NCI-H526 treated with DMSO at 0.1 percent for 48 hours (cell line): ENCODE measurements around the gene UBQLN1.
A peak's percentile ranks its signal among the peaks of the same experiment; 100 is the strongest.
"Not testable (repeated sequence)": the region's sequence is repeated elsewhere in the genome, so short reads cannot be mapped to it uniquely, and the experiment has no call there.

Experiments used
- DNase-seq: peaks from one replicate; lab custom pipeline; 2025; lab: John Stamatoyannopoulos, UW

Gene UBQLN1

GRCh38 chr9:83707768-83708514 lies at the start of gene UBQLN1:
Gene UBQLN1 (minus strand): TSS chr9:83707958. CDS start chr9:83707679, 279 bp downstream.
- DNase-seq, result peak; percentile 81

DNA sequence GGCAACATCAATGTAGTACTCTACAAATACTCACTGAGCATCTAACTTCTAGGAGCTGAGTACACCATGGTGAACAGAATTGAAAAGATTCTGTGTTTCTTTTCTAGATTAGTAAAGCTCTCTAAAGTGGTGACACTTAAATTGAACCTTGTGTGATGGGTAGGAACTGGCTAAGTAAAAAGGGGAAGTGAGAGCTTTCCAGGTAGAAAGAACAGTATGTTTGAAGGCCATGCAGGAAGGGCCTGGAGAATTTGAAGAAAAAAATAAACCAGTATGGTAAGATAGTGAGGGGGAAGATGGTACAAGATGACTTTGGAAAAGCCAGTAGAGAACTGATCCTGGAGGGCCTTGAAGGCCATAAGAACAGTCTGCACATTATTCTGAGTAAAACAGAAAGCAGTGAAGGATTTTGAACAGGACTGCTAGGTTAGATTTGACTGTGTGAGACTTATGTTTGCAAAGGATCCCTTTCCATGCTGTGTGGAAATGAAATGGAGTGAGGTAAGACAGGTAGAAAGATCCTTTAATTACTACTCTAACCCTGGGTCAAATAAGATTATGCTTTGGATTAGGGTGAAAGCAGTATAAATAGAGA lies 46.7 kb upstream of the UBQLN1 start:
- DNase-seq, result no peak

DNA sequence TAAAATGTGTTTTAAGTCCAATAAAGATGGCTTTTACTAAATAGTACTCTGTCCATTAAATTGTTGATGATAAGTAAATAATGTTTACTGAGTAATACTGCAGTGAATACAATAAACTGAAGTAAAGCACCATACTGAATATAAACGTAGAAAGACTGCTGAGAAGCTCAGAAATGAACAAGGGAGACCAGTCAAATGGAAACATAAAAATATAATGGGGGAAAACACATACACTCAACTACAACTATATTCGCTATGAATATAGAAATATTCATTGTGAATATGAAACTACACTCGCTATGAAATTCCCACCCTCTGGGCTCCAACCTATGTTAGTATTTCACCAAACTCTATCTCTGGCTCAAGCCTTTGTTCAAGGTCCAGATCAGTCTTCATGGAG lies 41.9 kb upstream of the UBQLN1 start:
- DNase-seq, result no peak

DNA sequence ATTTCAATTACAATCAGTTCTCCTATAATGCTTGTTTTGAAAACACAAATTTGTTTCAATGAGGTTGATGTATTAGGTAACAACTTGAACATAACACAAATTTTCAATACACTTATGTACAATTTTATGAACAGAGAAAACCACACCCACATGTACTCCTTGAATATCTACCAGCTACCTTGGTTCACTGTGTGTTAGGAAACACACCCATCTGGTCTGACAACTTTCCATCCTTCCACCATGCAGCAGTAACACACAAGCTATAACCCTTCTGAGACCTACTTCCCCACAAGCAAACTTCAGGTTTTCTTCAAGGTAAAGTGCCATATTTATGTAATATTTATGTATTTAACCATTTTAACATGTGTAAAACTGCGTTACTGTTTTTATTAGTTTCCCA lies 36.4 kb upstream of the UBQLN1 start:
- no peak for DNase-seq

- no peak for DNase-seq
Observed at GRCh38 chr9:83733739-83734138, 26.0 kb upstream of the UBQLN1 start.

DNA sequence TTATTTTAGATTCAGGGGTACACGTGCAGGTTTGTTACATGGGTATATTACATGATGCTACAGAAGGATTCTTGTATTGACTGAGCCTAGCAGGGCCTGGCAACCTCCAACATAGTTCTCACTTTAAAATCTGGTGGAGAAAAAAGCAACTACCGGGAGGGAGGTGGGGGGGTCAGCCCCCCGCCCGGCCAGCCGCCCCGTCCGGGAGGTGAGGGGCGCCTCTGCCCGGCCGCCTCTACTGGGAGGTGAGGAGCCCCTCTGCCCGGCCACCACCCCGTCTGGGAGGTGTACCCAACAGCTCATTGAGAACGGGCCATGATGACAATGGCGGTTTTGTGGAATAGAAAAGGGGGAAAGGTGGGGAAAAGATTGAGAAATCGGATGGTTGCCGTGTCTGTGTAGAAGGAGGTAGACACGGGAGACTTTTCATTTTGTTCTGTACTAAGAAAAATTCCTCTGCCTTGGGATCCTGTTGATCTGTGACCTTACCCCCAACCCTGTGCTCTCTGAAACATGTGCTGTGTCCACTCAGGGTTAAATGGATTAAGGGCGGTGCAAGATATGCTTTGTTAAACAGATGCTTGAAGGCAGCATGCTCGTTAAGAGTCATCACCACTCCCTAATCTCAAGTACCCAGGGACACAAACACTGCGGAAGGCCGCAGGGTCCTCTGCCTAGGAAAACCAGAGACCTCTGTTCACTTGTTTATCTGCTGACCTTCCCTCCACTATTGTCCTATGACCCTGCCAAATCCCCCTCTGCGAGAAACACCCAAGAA lies 21.0 kb upstream of the UBQLN1 start:
- DNase-seq, result not testable (repeated sequence)

DNA sequence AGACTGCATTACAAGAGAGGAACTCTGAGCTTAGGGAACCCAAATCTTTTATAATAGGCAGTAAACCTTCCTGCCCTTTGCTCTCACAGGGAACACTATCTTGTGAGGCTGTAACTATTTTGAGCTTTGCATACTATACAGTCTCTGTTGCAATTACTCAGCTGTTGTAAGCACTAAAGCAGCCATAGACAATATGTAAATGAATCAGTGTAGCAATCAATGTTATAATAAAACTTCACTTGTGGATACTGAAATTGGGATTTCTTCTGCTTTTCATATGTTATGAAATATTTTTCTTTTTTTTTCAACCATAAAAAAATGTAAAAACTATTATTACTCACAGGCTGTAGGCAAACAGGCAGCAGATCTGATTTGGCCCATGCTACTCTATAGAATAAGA lies 16.7 kb upstream of the UBQLN1 start:
- no peak for DNase-seq

GRCh38 chr9:83722726-83723495 lies 15.2 kb upstream of the UBQLN1 start:
- no peak for DNase-seq

DNA sequence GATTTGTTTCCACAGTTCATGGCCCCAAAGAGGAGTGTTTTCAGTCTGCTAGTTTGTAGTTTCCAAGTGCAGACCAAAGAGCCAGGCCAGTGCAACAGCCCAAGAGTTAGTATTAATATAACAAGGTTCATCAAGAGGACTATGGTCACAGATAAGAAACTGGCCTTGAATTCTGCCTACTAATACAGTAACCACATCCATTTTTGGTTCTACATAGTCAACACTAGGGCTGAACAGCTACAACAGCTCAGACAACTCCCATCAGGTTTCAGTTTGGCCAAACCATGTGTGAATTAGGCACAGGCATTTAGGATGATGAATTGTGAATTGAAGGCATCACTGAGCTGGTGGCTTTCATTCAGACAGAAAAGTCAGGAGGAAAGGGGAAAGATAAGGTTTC lies 13.8 kb upstream of the UBQLN1 start:
- no peak for DNase-seq

GRCh38 chr9:83715794-83716193 lies 8.0 kb upstream of the UBQLN1 start:
- no peak for DNase-seq

- no peak for DNase-seq
Observed at GRCh38 chr9:83715221-83715620, 7.5 kb upstream of the UBQLN1 start.

GRCh38 chr9:83714329-83714728 lies 6.6 kb upstream of the UBQLN1 start:
- peak; percentile 2 for DNase-seq

GRCh38 chr9:83708515-83709158 lies 879 bp upstream of the UBQLN1 start:
- no peak for DNase-seq

GRCh38 chr9:83707518-83707767 lies 315 bp downstream of the UBQLN1 start:
- peak; percentile 44 for DNase-seq

GRCh38 chr9:83706676-83707517 lies 861 bp downstream of the UBQLN1 start:
- no peak for DNase-seq

GRCh38 chr9:83705219-83705651 lies 2.5 kb downstream of the UBQLN1 start:
- DNase-seq, result not testable (repeated sequence)

DNA sequence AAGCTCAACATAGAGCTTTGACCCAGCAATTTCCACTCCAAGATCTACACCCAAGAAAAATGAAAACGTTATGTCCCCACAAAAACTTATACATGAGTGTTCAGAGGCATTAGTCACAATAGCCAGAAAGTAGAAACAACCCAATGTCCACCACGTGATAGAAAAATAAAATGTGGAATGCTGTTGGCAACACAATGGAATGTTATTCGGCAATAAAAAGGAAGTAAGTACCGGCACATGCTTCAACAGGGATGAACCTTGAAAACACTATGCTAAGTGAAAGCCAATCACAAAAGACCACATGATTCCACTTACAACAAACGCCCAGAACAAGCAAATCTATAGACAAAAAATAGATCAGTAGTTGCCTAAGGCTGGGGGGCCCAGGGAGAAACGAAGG lies 6.0 kb downstream of the UBQLN1 start:
- DNase-seq, result no peak

- no peak for DNase-seq
Observed at GRCh38 chr9:83701286-83701685, 6.5 kb downstream of the UBQLN1 start.

- no peak for DNase-seq
Observed at GRCh38 chr9:83699615-83700014, 8.1 kb downstream of the UBQLN1 start.

- DNase-seq, result no peak
Observed at GRCh38 chr9:83698976-83699585, 8.7 kb downstream of the UBQLN1 start.

DNA sequence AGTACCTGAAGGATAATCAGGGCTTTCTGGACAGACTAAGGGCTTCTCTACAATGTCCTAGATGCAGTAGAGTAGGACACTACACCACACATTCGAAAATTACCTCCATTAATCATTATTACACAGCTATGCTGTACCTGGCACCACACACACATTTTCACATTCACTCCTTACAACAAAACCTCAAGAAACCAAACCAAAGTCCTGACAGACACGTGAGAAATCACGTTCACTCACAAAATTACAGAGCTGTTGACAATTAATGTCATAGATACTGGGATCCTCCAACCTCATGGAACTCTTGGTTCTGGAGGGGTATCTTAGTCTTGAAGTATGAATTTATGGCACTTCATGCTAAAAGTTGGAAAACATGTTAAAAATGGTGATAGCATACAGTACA lies 16.3 kb downstream of the UBQLN1 start:
- DNase-seq, result no peak
